IgD-negative memory B cell (primary cell): Measurements from ENCODE around the gene HYI. TPM values are rescaled to one million over a fixed set of nuclear protein-coding genes. Genes with fewer than 3 reads are reported as not detected.

Source experiments
- H3K27ac Mint-ChIP-seq, 3 donors: one replicate each; pipeline ENCODE4 v1.8.0; 2020 to 2022; ENCODE audit warnings: mild to moderate bottlenecking in 3 of 3, mixed read lengths in 3 of 3, moderate library complexity in 1 of 3
- H3K27me3 Mint-ChIP-seq: one replicate; pipeline ENCODE4 v1.8.0; 2021; ENCODE audit warnings: mixed read lengths
- H3K36me3 Mint-ChIP-seq: one replicate; pipeline ENCODE4 v1.8.0; 2020; ENCODE audit warnings: mild to moderate bottlenecking, mixed read lengths
- H3K4me1 Mint-ChIP-seq, 3 donors: one replicate each; pipeline ENCODE4 v1.8.0; 2020 to 2022; ENCODE audit warnings: mixed read lengths in 3 of 3, mild to moderate bottlenecking in 1 of 3
- H3K4me3 Mint-ChIP-seq, 4 donors: one replicate each; pipeline ENCODE4 v1.8.0; 2020 to 2022; ENCODE audit warnings: mild to moderate bottlenecking in 4 of 4, mixed read lengths in 4 of 4, moderate library complexity in 3 of 4
- H3K9me3 Mint-ChIP-seq, 3 donors: one replicate each; pipeline ENCODE4 v1.8.0; 2020 to 2021; ENCODE audit warnings: mixed read lengths in 3 of 3, mild to moderate bottlenecking in 1 of 3
- polyA plus RNA-seq: library from polyadenylated mRNA; unstranded; fragments of 300-500 nt; fragmentation: Illumina TruSeq; gene quantifications from one replicate; pipeline ENCODE4 v1.2.3, GENCODE V29; 2021

Gene HYI
- polyA plus RNA-seq, 1 donor from 2014 or later: 6.5 TPM

GRCh38 chr1:43432171-43432860, 21.4 kb downstream of the HYI start:
- Mint-ChIP-seq H3K4me1 (no peaks in the 10 kb centered on the region), H3K27me3 (no peaks in the 10 kb centered on the region), H3K27ac (no peak overlapping the region), H3K4me3 (no peak overlapping the region), H3K9me3 (no peaks in the 10 kb centered on the region), H3K36me3 (peaks cover 9% of the 10 kb centered on the region)

GRCh38 chr1:43431676-43432075, 22.1 kb downstream of the HYI start:
- Mint-ChIP-seq H3K27ac (peak overlapping the region in 1 of 3 donors; percentile 20), H3K27me3 (no peaks in the 10 kb centered on the region), H3K4me1 (no peaks in the 10 kb centered on the region), H3K9me3 (no peaks in the 10 kb centered on the region), H3K36me3 (peaks cover 10% of the 10 kb centered on the region), H3K4me3 (no peak overlapping the region)

GRCh38 chr1:43430831-43431230, 22.9 kb downstream of the HYI start:
- no peaks in the 10 kb centered on the region for H3K4me1 Mint-ChIP-seq
- H3K36me3 Mint-ChIP-seq: peaks cover 11% of the 10 kb centered on the region
- no peak overlapping the region for H3K4me3 Mint-ChIP-seq
- no peaks in the 10 kb centered on the region for H3K27me3 Mint-ChIP-seq
- H3K9me3 Mint-ChIP-seq: no peaks in the 10 kb centered on the region
- H3K27ac Mint-ChIP-seq: peak overlapping the region in 1 of 3 donors; percentile 65

- Mint-ChIP-seq H3K27ac (no peak overlapping the region), H3K27me3 (no peaks in the 10 kb centered on the region), H3K9me3 (no peaks in the 10 kb centered on the region), H3K4me3 (no peak overlapping the region), H3K36me3 (peaks cover 9% of the 10 kb centered on the region), H3K4me1 (peaks cover 0 to 2% (median 0%) of the 10 kb centered on the region in 3 donors)
Observed at GRCh38 chr1:43427941-43428340, 25.8 kb downstream of the HYI start.

- Mint-ChIP-seq H3K4me1 (peaks cover 0 to 2% (median 0%) of the 10 kb centered on the region in 3 donors), H3K36me3 (peaks cover 9% of the 10 kb centered on the region), H3K27me3 (no peaks in the 10 kb centered on the region), H3K9me3 (no peaks in the 10 kb centered on the region), H3K4me3 (no peak overlapping the region), H3K27ac (no peak overlapping the region)
Observed at GRCh38 chr1:43427524-43427923, 26.2 kb downstream of the HYI start.

- no peak overlapping the region for H3K4me3 Mint-ChIP-seq
- H3K27ac Mint-ChIP-seq: peak overlapping the region in 1 of 3 donors; percentile 26
- peaks cover 0 to 2% (median 0%) of the 10 kb centered on the region in 3 donors for H3K4me1 Mint-ChIP-seq
- H3K9me3 Mint-ChIP-seq: no peaks in the 10 kb centered on the region
- H3K36me3 Mint-ChIP-seq: peaks cover 3% of the 10 kb centered on the region
- H3K27me3 Mint-ChIP-seq: no peaks in the 10 kb centered on the region
Observed at GRCh38 chr1:43426221-43426620, 27.5 kb downstream of the HYI start.

GRCh38 chr1:43425045-43425444, 28.7 kb downstream of the HYI start:
- Mint-ChIP-seq H3K4me1 (peaks cover 0 to 2% (median 0%) of the 10 kb centered on the region in 3 donors), H3K9me3 (no peaks in the 10 kb centered on the region), H3K36me3 (peaks cover 5% of the 10 kb centered on the region), H3K27me3 (no peaks in the 10 kb centered on the region), H3K27ac (no peak overlapping the region), H3K4me3 (no peak overlapping the region)

- Mint-ChIP-seq H3K9me3 (no peaks in the 10 kb centered on the region), H3K36me3 (peaks cover 5% of the 10 kb centered on the region), H3K4me3 (no peak overlapping the region), H3K27ac (peak overlapping the region in 1 of 3 donors; percentile 44), H3K4me1 (peaks cover 0 to 2% (median 0%) of the 10 kb centered on the region in 3 donors), H3K27me3 (no peaks in the 10 kb centered on the region)
Observed at GRCh38 chr1:43423672-43424550, 29.8 kb downstream of the HYI start.

- H3K9me3 Mint-ChIP-seq: no peaks in the 10 kb centered on the region
- H3K4me1 Mint-ChIP-seq: peaks cover 0 to 2% (median 0%) of the 10 kb centered on the region in 3 donors
- H3K27ac Mint-ChIP-seq: peak overlapping the region in 1 of 3 donors; percentile 44
- peaks cover 5% of the 10 kb centered on the region for H3K36me3 Mint-ChIP-seq
- no peaks in the 10 kb centered on the region for H3K27me3 Mint-ChIP-seq
- H3K4me3 Mint-ChIP-seq: peak overlapping the region in 1 of 4 donors; percentile 14
Observed at GRCh38 chr1:43422995-43423671, 30.6 kb downstream of the HYI start.

- Mint-ChIP-seq H3K4me1 (peaks cover 0 to 2% (median 0%) of the 10 kb centered on the region in 3 donors), H3K4me3 (no peak overlapping the region), H3K9me3 (no peaks in the 10 kb centered on the region), H3K27ac (peak overlapping the region in 1 of 3 donors; percentile 17), H3K27me3 (no peaks in the 10 kb centered on the region), H3K36me3 (peaks cover 5% of the 10 kb centered on the region)
Observed at GRCh38 chr1:43421976-43422750, 31.6 kb downstream of the HYI start.

- peaks cover 0 to 2% (median 0%) of the 10 kb centered on the region in 3 donors for H3K4me1 Mint-ChIP-seq
- peaks cover 3% of the 10 kb centered on the region for H3K36me3 Mint-ChIP-seq
- H3K9me3 Mint-ChIP-seq: no peaks in the 10 kb centered on the region
- H3K27me3 Mint-ChIP-seq: no peaks in the 10 kb centered on the region
- H3K4me3 Mint-ChIP-seq: no peak overlapping the region
- H3K27ac Mint-ChIP-seq: no peak overlapping the region
Observed at GRCh38 chr1:43421396-43421795, 32.3 kb downstream of the HYI start.

GRCh38 chr1:43420874-43421273, 32.9 kb downstream of the HYI start:
- peaks cover 3% of the 10 kb centered on the region for H3K36me3 Mint-ChIP-seq
- H3K9me3 Mint-ChIP-seq: no peaks in the 10 kb centered on the region
- H3K27me3 Mint-ChIP-seq: no peaks in the 10 kb centered on the region
- H3K27ac Mint-ChIP-seq: peak overlapping the region in 1 of 3 donors; percentile 34
- H3K4me1 Mint-ChIP-seq: peaks cover 0 to 2% (median 0%) of the 10 kb centered on the region in 3 donors
- H3K4me3 Mint-ChIP-seq: no peak overlapping the region

GRCh38 chr1:43419627-43420425, 33.9 kb downstream of the HYI start:
- H3K27me3 Mint-ChIP-seq: no peaks in the 10 kb centered on the region
- peak overlapping the region in 1 of 3 donors; percentile 33 for H3K27ac Mint-ChIP-seq
- H3K4me1 Mint-ChIP-seq: peaks cover 0 to 2% (median 0%) of the 10 kb centered on the region in 3 donors
- H3K4me3 Mint-ChIP-seq: no peak overlapping the region
- no peaks in the 10 kb centered on the region for H3K9me3 Mint-ChIP-seq
- peaks cover 5% of the 10 kb centered on the region for H3K36me3 Mint-ChIP-seq

GRCh38 chr1:43418858-43419257, 34.9 kb downstream of the HYI start:
- peaks cover 0 to 2% (median 0%) of the 10 kb centered on the region in 3 donors for H3K4me1 Mint-ChIP-seq
- H3K27ac Mint-ChIP-seq: no peak overlapping the region
- H3K9me3 Mint-ChIP-seq: no peaks in the 10 kb centered on the region
- H3K36me3 Mint-ChIP-seq: peaks cover 8% of the 10 kb centered on the region
- no peaks in the 10 kb centered on the region for H3K27me3 Mint-ChIP-seq
- no peak overlapping the region for H3K4me3 Mint-ChIP-seq
